ENCODE results near the gene YWHAH. TPM values are rescaled to one million over a fixed set of nuclear protein-coding genes. Genes with fewer than 3 reads are reported as not detected.

The YWHAH gene
- total RNA-seq, 1 experiment from 2014 or later: 64.2 TPM

GRCh38 chr22:31969789-31970489 is 25.6 kb downstream of the YWHAH start:
- intact Hi-C loops (cut with micrococcal nuclease): loop anchor here (1.0 kb wide), 3 partner anchors 305 to 414 kb away; no protein-coding TSS in a partner anchor
- CTCF ChIA-PET: interaction anchor here (0.5 to 5.3 kb wide), 51 partner anchors 10 to 1753 kb away, joined by 3 to 56 read pairs (median 4); partner anchors contain the start of genes DEPDC5 and PISD
- Mint-ChIP-seq H3K27ac (ENCODE audit: low read depth, unreplicated experiment) (peak overlapping the region; percentile 71), H3K4me3 (ENCODE audit: unreplicated experiment) (peak overlapping the region; percentile 82), H3K27me3 (ENCODE audit: insufficient read depth, unreplicated experiment) (no peaks in the 10 kb centered on the region), H3K9me3 (ENCODE audit: unreplicated experiment) (no peaks in the 10 kb centered on the region), H3K36me3 (ENCODE audit: insufficient read depth, unreplicated experiment) (no peaks in the 10 kb centered on the region), H3K4me1 (ENCODE audit: insufficient read depth, unreplicated experiment) (peaks cover 6% of the 10 kb centered on the region)
- peak; percentile 87 for DNase-seq (ENCODE audit: unreplicated experiment)
- BruUV-seq (replicated peaks): no TSS peak
- POLR2A ChIA-PET: interaction anchor here (0.7 to 2.5 kb wide), 10 partner anchors 8 to 308 kb away, joined by 3 to 10 read pairs (median 3); partner anchors contain the start of gene PISD
- TF ChIP-seq CTCF (IDR thresholded peaks at IDR 0.05; ENCODE audit: unreplicated experiment): peak; percentile 74

- intact Hi-C loops (cut with micrococcal nuclease): loop anchor here (1.0 kb wide), 3 partner anchors 305 to 414 kb away; no protein-coding TSS in a partner anchor
- peak overlapping the region; percentile 82 for H3K4me3 Mint-ChIP-seq (ENCODE audit: unreplicated experiment)
These were observed 26.4 kb downstream of the YWHAH start for GRCh38 chr22:31970490-31971444.

GRCh38 chr22:31972180-31972579 is 27.8 kb downstream of the YWHAH start:
- POLR2A ChIA-PET: no interaction called here
- Mint-ChIP-seq H3K4me1 (ENCODE audit: insufficient read depth, unreplicated experiment) (peaks cover 6% of the 10 kb centered on the region), H3K27ac (ENCODE audit: low read depth, unreplicated experiment) (no peak overlapping the region), H3K9me3 (ENCODE audit: unreplicated experiment) (no peaks in the 10 kb centered on the region), H3K4me3 (ENCODE audit: unreplicated experiment) (no peak overlapping the region), H3K36me3 (ENCODE audit: insufficient read depth, unreplicated experiment) (no peaks in the 10 kb centered on the region), H3K27me3 (ENCODE audit: insufficient read depth, unreplicated experiment) (no peaks in the 10 kb centered on the region)
- no peak for TF ChIP-seq CTCF (IDR thresholded peaks at IDR 0.05; ENCODE audit: unreplicated experiment)
- no TSS peak for BruUV-seq (replicated peaks)
- DNase-seq (ENCODE audit: unreplicated experiment): no peak
- CTCF ChIA-PET: interaction anchor here (0.6 to 5.3 kb wide), 10 partner anchors 14 to 415 kb away, joined by 3 to 56 read pairs (median 3); no protein-coding TSS in a partner anchor
- intact Hi-C loops (cut with micrococcal nuclease): no loop called here

More at GRCh38 chr22:31970490-31971444, 26.4 kb downstream of the YWHAH start:
- Mint-ChIP-seq H3K27me3 (ENCODE audit: insufficient read depth, unreplicated experiment) (no peaks in the 10 kb centered on the region), H3K27ac (ENCODE audit: low read depth, unreplicated experiment) (peak overlapping the region; percentile 71), H3K9me3 (ENCODE audit: unreplicated experiment) (no peaks in the 10 kb centered on the region), H3K36me3 (ENCODE audit: insufficient read depth, unreplicated experiment) (no peaks in the 10 kb centered on the region), H3K4me1 (ENCODE audit: insufficient read depth, unreplicated experiment) (peaks cover 6% of the 10 kb centered on the region)
- POLR2A ChIA-PET: interaction anchor here (0.6 to 2.5 kb wide), 11 partner anchors 9 to 678 kb away, joined by 3 to 10 read pairs (median 3); partner anchors contain the start of genes PIK3IP1 and PISD
- CTCF ChIA-PET: interaction anchor here (0.5 to 5.3 kb wide), 55 partner anchors 9 to 514 kb away, joined by 3 to 56 read pairs (median 4); partner anchors contain the start of genes DEPDC5 and PISD
- peak; percentile 94 for TF ChIP-seq CTCF (IDR thresholded peaks at IDR 0.05; ENCODE audit: unreplicated experiment)
- BruUV-seq (replicated peaks): no TSS peak
- DNase-seq (ENCODE audit: unreplicated experiment): peak; percentile 88

All from MCF 10A (cell line).